Transverse colon (tissue), 4 donors: ENCODE data around the gene PIEZO1. TPM values are rescaled to one million over a fixed set of nuclear protein-coding genes. Genes with fewer than 3 reads are reported as not detected.

Source experiments
- DNase-seq: peaks from one replicate; pipeline ENCODE4 v3.0.0-alpha.2; 2019
- H3K27ac ChIP-seq, 4 donors: fragments of 200-600 bp; sonication (generic); 2 replicates each; pipeline ENCODE4 v1.5.1; 2016 to 2018; ENCODE audit warnings: inconsistent platforms in 4 of 4
- H3K27me3 ChIP-seq: fragments of 200-600 bp; sonication (generic); 2 replicates; pipeline ENCODE4 v1.5.1; 2017; ENCODE audit warnings: inconsistent platforms
- H3K36me3 ChIP-seq, 4 donors: fragments of 200-600 bp; sonication (generic); 2 replicates each; pipeline ENCODE4 v1.5.1; 2017 to 2019; ENCODE audit warnings: inconsistent platforms in 4 of 4
- H3K4me1 ChIP-seq, 4 donors: fragments of 200-600 bp; sonication (generic); 2 replicates each; pipeline ENCODE4 v1.5.1; 2017 to 2020; ENCODE audit warnings: inconsistent platforms in 4 of 4
- H3K4me3 ChIP-seq, 4 donors: fragments of 200-600 bp; sonication (generic); 1 replicate in 1 of 4; 2 replicates in 3 of 4; pipeline versions ENCODE4 v1.5.1 to v1.6.1; 2017 to 2019; ENCODE audit warnings: inconsistent platforms in 4 of 4
- H3K9me3 ChIP-seq, 2 donors: fragments of 200-600 bp; sonication (generic); 2 replicates each; pipeline ENCODE4 v1.5.1; 2017 to 2019; ENCODE audit warnings: inconsistent platforms in 2 of 2
- CTCF ChIP-seq, 5 experiments: fragments of 200-600 bp in 3 of 5; fragments of 450-650 bp in 2 of 5; sonication (generic) in 3 of 5; IDR thresholded peaks; 1 replicate in 2 of 5; 2 replicates in 3 of 5; pipeline ENCODE4 v1.5.1; 2016 to 2017; ENCODE audit warnings: antibody characterized with exemption in 5 of 5, inconsistent platforms in 3 of 5, mild to moderate bottlenecking in 2 of 5, moderate library complexity in 1 of 5
- EP300 ChIP-seq: sonication (generic); formaldehyde crosslinking; IDR thresholded peaks from one replicate; pipeline ENCODE4 v1.6.1; 2017; ENCODE audit warnings: antibody characterized with exemption, low read depth
- POLR2A ChIP-seq: fragments of 450-650 bp; IDR thresholded peaks from one replicate; pipeline ENCODE4 v1.6.1; 2016; ENCODE audit warnings: antibody characterized with exemption, mild to moderate bottlenecking, moderate library complexity
- POLR2AphosphoS5 ChIP-seq, 3 donors: sonication (generic); formaldehyde crosslinking; IDR thresholded peaks; one replicate each; pipeline ENCODE4 v1.6.1; 2016; ENCODE audit warnings: antibody characterized with exemption in 3 of 3
- WGBS, 2 donors: methylation state at CpG; one replicate each; pipeline ENCODE4 v1.1.5; 2018; ENCODE audit warnings: low coverage in 1 of 2; 5-methylcytosine and 5-hydroxymethylcytosine counted together
- in situ Hi-C, 4 donors: fragments of 200-750 bp; cut with MboI; loops; one replicate each; pipeline versions ENCODE4 v1.15.0 to v1.15.1; 2017; ENCODE audit warnings: low sequenced_read_pairs in 3 of 4, low pct_ligation_motif_present in 1 of 4, low pct_unique_long_range_greater_than_20kb in 1 of 4
- intact Hi-C: fragments of 100-400 bp; cut with DNase I; formaldehyde crosslinking; loops from one replicate; pipeline ENCODE4 v1.15.1; 2023; ENCODE audit warnings: low total_unique reads
- total RNA-seq, 4 donors: library from RNA; depleted of rRNA; stranded (reverse); fragments of >200 nt; gene quantifications; one replicate each; pipeline ENCODE4 v1.1.0, GENCODE V29; 2016

PIEZO1 gene
- total RNA-seq, 4 donors from 2014 or later: 133 to 546 (median 179) TPM

GRCh38 chr16:88694221-88695087 lies 90.6 kb downstream of the PIEZO1 start:
- DNase-seq: no peak
- in situ Hi-C loops (no loop called here), intact Hi-C loops (no loop called here)
- peaks cover 14% of the 10 kb centered on the region for H3K27me3 ChIP-seq
- WGBS, 2 donors: 87% methylated on average over 26 of the region's 37 CpGs; no CpG with 5 or more reads in 1 of the 2 donors
- H3K4me1 ChIP-seq: peaks cover 0 to 13% (median 5%) of the 10 kb centered on the region in 4 donors
- no peak overlapping the region for H3K27ac ChIP-seq
- no peaks in the 10 kb centered on the region for H3K9me3 ChIP-seq
- peaks cover 0 to 4% (median 0%) of the 10 kb centered on the region in 4 donors for H3K36me3 ChIP-seq
- no peak for TF ChIP-seq POLR2A
- no peak for TF ChIP-seq CTCF (IDR thresholded peaks at IDR 0.05)
- no peak for TF ChIP-seq EP300
- no peak for TF ChIP-seq POLR2AphosphoS5 (IDR thresholded peaks at IDR 0.05)
- no peak overlapping the region for H3K4me3 ChIP-seq

- Histone ChIP-seq H3K4me3 (no peak overlapping the region), H3K36me3 (peaks cover 0 to 4% (median 0%) of the 10 kb centered on the region in 4 donors), H3K9me3 (no peaks in the 10 kb centered on the region), H3K27me3 (peaks cover 21% of the 10 kb centered on the region), H3K27ac (no peak overlapping the region), H3K4me1 (peaks cover 0 to 13% (median 5%) of the 10 kb centered on the region in 4 donors)
- intact Hi-C loops: no loop called here
- WGBS, 2 donors: 87 to 89% methylated on average over 3 to 15 of the region's 39 CpGs
- TF ChIP-seq POLR2AphosphoS5 (IDR thresholded peaks at IDR 0.05): no peak
- no peak for TF ChIP-seq EP300
- no peak for TF ChIP-seq CTCF (IDR thresholded peaks at IDR 0.05)
- no peak for TF ChIP-seq POLR2A
- in situ Hi-C loops: no loop called here
- DNase-seq: no peak
Observed at GRCh38 chr16:88693420-88694177, 91.4 kb downstream of the PIEZO1 start.

- peaks cover 0 to 4% (median 0%) of the 10 kb centered on the region in 4 donors for H3K36me3 ChIP-seq
- no peak for TF ChIP-seq EP300
- no peak for TF ChIP-seq POLR2AphosphoS5 (IDR thresholded peaks at IDR 0.05)
- no peak for TF ChIP-seq POLR2A
- no peak for TF ChIP-seq CTCF (IDR thresholded peaks at IDR 0.05)
- H3K4me3 ChIP-seq: no peak overlapping the region
- peak overlapping the region in 1 of 4 donors; percentile 25 for H3K27ac ChIP-seq
- DNase-seq: no peak
- H3K27me3 ChIP-seq: peaks cover 28% of the 10 kb centered on the region
- in situ Hi-C loops: no loop called here
- peaks cover 0 to 16% (median 6%) of the 10 kb centered on the region in 4 donors for H3K4me1 ChIP-seq
- H3K9me3 ChIP-seq: no peaks in the 10 kb centered on the region
- intact Hi-C loops: no loop called here
- 74% methylated on average over 10 of the region's 10 CpGs; no CpG with 5 or more reads in 1 of the 2 donors for WGBS, 2 donors
Observed at GRCh38 chr16:88692861-88693260, 92.2 kb downstream of the PIEZO1 start.
